HG03571 (cell line): ENCODE measurements around the gene DIPK1C.

Experiments used
- ATAC-seq: cut with Tn5 transposase; IDR thresholded peaks from one replicate; pipeline ENCODE4 v1.9.1; 2021; ENCODE audit not compliant: unreplicated experiment

The DIPK1C gene

GRCh38 chr18:74486119-74486849, 29.2 kb upstream of the DIPK1C start:
- ATAC-seq: no peak

- ATAC-seq: no peak
These were observed 25.6 kb upstream of the DIPK1C start for GRCh38 chr18:74482697-74483096.

DNA sequence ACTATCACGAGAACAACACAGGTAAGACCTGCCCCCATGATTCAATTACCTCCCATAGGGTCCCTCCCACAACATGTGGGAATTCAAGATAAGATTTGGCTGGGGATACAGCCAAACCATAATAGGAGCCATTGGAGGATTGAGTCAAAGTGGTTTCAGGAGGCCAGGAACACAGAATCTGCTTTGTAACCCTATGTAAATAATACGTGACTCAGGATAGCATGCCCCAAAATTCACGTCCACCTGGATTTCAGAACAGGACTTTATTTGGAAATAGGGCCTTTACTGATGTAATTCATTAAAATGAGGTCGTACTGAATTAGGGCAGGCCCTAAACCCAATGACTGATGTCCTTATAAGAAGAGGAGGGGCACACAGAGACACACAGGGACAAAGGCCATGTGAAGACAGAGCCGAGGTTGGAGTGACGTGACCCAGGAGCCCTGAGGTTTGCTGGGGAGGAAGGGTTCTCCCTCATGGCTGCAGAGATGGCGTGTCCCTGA, 23.1 kb upstream of the DIPK1C start:
- no peak for ATAC-seq

- ATAC-seq: no peak
These were observed 22.5 kb upstream of the DIPK1C start for GRCh38 chr18:74479486-74480148.

GRCh38 chr18:74478880-74479279, 21.8 kb upstream of the DIPK1C start:
- no peak for ATAC-seq

GRCh38 chr18:74478316-74478715, 21.2 kb upstream of the DIPK1C start:
- ATAC-seq: no peak

DNA sequence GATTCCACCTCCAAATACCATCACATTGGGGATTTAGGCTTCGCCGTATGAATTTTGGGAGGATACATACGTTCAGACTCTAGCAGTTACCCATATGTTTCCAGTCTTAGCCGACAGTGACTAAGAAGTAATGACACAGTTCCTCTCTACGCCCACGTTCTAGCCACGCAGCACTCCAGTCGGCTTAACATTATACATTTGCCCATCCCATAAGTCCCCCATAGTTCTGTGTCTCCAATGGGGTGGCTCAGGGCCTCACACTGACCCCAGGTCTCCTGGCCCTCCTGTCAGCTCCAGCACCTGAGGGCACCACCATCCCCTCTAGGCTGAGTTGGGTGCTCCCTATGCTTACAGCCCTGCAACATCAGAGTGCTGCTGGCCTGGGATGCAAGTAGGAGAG, 20.7 kb upstream of the DIPK1C start:
- ATAC-seq: no peak

DNA sequence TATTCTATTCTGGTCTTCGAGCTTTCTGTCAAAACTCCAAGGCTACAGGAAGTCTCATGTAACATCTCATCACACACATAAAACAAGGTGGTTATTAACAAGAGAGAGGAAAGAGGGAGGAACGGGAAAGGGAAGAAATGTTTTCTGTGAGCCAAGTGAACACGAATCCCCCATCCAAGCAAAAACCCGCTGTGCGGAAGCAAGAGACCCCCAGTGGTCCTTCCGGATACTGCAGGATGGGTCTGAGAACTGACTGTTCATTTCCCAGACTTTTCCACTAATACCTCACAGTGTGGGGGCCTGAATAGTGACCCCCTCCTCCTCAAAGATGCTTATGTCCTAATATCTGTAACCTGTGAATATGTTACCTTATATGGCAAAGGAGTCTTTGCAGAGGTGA, 19.0 kb upstream of the DIPK1C start:
- ATAC-seq: no peak

DNA sequence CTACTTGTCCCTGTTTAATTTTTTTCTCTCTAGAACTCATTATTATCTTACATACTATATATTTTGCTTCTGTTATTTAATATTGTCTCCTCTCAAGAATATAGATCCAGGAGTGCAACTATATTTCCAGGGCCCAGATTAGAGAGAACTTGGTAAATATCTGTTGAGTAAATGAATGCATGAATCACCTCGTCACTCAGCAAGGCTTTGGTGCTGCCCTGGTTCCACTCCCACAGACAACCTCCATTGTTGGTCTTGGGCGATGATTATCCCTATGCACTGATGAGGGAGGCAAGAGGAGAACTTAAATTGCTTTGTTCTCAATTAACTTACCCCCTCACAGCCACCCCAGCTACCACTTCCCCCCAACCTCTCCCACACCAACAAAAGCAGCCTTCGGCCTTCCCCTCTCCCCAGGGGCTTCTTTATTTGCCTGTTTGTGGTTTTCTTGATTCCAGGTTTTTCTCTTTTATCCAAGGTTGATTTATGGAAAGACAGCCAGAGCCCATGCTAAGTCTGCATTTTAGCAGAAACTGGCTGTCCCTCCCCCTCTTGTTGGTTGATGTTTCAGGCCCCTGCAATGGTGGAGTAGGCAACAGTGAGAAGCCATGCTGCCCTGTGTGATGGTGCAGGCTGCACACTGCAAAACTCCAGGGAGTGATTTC, 17.0 kb upstream of the DIPK1C start:
- no peak for ATAC-seq

GRCh38 chr18:74472312-74472711, 15.2 kb upstream of the DIPK1C start:
- ATAC-seq: no peak

DNA sequence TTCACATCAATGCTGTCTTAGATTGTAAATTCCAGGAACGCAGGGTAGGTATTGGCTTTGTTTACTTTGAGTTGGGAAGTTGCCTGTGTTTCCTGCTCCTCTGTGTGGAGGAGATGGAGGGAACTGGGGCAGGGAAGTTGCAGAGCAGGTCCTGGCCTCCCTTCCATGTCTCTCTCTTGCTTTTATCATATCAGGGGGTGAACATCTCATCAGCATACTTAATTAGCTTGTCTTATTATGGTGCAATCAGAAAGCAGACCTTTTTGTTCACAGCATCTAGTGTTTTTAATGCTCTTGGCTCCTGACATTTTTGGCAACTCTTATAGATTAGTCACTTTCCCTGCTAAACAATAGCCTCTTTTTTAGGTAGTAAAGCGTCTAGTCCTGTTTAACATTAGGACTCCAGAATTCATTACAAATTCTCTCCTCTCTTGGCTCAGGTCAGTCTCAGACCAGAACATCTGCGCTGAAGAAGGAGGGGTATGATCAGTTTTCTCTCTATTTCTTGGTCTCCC, 11.5 kb upstream of the DIPK1C start:
- no peak for ATAC-seq

- ATAC-seq: no peak
These were observed 8.7 kb upstream of the DIPK1C start for GRCh38 chr18:74465775-74466174.

DNA sequence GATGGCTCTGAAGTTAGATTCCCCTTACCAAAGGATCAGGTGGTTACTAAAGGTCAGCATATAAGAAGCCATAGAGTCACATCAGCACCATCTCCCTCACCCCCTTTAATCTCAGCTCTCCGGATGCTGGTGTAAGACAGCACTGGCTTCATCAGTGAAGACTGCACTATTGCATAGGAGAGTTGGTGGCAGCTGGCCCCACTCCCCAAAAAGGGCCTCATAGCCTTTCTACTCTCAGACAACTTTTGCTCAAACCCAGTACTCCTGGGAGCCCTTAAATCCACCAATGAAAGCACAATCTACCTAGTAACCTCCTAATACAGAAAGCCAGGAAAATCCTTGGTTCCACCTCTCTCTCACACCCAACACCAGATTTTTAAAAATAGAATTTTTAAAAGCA, 6.9 kb upstream of the DIPK1C start:
- no peak for ATAC-seq

- no peak for ATAC-seq
These were observed 6.1 kb upstream of the DIPK1C start for GRCh38 chr18:74463254-74463653.

- ATAC-seq: no peak
These were observed 3.7 kb upstream of the DIPK1C start for GRCh38 chr18:74460825-74461224.

DNA sequence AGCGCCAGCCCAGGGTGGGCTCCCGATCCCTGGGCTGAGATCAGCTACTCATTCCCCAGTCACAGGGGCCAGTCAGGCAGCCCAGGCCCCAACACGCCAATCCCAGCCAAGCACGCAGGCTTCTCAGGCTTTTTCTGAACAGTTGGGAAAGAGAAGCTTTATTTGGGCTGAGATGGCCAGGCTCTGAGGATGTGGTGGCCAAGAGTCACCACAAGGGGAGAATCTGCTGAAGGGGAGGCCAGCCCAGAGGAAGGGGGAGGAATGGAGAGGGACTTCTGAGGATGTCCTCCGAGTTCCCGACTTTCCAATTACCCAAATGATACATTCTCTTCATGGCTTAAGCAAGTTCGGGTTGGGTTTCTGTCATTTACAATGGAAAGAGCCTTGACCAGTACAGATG, 2.8 kb upstream of the DIPK1C start:
- no peak for ATAC-seq

- no peak for ATAC-seq
These were observed 765 bp upstream of the DIPK1C start for GRCh38 chr18:74457725-74458421.

DNA sequence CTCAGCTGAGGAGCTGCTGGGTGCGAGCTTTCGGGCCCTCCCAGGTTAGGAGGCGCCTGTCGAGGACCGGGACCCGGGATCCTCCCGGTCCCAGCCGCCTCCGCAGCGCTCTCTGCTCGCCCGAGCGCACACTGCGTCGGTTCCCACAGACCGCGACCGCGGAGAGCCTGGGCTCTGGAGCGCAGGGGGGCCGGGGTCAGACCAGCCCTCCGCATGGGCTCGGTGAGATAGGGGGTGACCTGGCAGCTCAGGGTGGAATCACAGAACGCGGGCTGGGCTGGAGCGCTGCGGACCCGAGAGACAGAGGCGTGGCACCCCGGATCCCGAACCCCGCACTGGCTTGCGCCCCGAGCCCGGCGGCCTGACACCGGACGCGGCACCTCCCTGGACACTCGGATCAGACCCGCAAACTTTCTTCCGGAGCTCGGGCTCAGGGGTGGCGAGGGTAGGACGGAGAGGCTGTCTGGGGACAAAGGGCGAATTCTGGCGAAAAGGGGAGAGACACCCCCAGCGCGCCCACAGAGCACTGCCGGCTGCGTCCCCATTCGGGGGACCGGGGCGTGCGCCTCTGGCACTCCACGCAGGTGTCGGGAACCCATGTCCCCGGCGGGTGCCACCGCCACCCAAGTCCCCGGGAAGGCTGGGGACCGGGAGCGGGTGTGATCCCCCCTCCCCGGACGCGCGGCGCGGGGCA, 612 bp downstream of the DIPK1C start:
- ATAC-seq: no peak

DNA sequence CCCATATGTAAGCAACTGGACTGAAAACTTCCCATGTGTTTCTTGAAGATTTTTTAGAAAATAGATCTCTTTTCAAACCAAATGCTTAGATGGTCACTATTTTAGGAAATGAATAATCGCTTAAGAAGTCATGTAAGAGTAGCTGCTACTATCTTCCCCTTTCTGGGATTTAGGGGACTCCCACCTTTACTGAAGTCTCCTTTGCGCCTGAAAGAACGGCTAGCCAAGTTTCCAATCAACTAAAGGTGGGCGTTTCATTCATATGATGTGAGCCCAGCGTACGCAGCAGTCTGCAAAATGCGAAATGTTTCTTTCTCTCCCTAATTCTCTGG, 1.1 kb downstream of the DIPK1C start:
- no peak for ATAC-seq

- no peak for ATAC-seq
These were observed 1.7 kb downstream of the DIPK1C start for GRCh38 chr18:74455386-74455785.

GRCh38 chr18:74454279-74454751, 2.8 kb downstream of the DIPK1C start:
- no peak for ATAC-seq
